Right lobe of liver (tissue), 4 donors: ENCODE measurements around the gene CETN3.
A peak's percentile ranks its signal among the peaks of the same experiment; 100 is the strongest.

ENCODE experiments used
- CTCF ChIP-seq, 4 donors: fragments of 200-600 bp in 3 of 4; fragments of 450-650 bp in 1 of 4; IDR thresholded peaks; one replicate each; pipeline versions ENCODE4 v1.5.1 to v1.8.0; 2016 to 2022; ENCODE audit warnings: antibody characterized with exemption in 4 of 4, mild to moderate bottlenecking in 2 of 4
- POLR2A ChIP-seq: fragments of 450-650 bp; IDR thresholded peaks from one replicate; pipeline ENCODE4 v1.6.1; 2017; ENCODE audit warnings: antibody characterized with exemption, mild to moderate bottlenecking
- donor health status: DM: no; HTN: no; CAD: no.
- donor health status: DM: no; HTN: no; CAD: no.
- donor health status: DM: no; HTN: yes; CAD: no.

GRCh38 chr5:90409318-90410177 lies at the start of gene CETN3:
- TF ChIP-seq CTCF (IDR thresholded peaks at IDR 0.05) (peak in 1 of 4 donors; percentile 11), POLR2A (peak; percentile 95)
